ENCODE data around the gene TDRD12.

Gene TDRD12

GRCh38 chr19:32868206-32868950 lies 148.8 kb downstream of the TDRD12 start:
- DNase-seq (ENCODE audit: low spot score) = no peak

GRCh38 chr19:32869369-32869965 lies 149.9 kb downstream of the TDRD12 start, which contains the start of gene SLC7A9:
TSS of gene SLC7A9 (minus strand) at chr19:32869767. CDS start at chr19:32868534, 1,233 bp downstream.
- no peak for DNase-seq (ENCODE audit: low spot score)

- DNase-seq (ENCODE audit: low spot score) = no peak
Measured at GRCh38 chr19:32869966-32870573, 150.5 kb downstream of the TDRD12 start.

GRCh38 chr19:32870981-32871451 lies 151.4 kb downstream of the TDRD12 start:
- DNase-seq (ENCODE audit: low spot score) = no peak

- no peak for DNase-seq (ENCODE audit: low spot score)
Measured at GRCh38 chr19:32872391-32872790, 152.8 kb downstream of the TDRD12 start.

GRCh38 chr19:32873247-32873959 lies 153.8 kb downstream of the TDRD12 start:
- DNase-seq (ENCODE audit: low spot score) = no peak

GRCh38 chr19:32874605-32875004 lies 155.0 kb downstream of the TDRD12 start:
- no peak for DNase-seq (ENCODE audit: low spot score)

- DNase-seq (ENCODE audit: low spot score) = no peak
Measured at GRCh38 chr19:32875428-32875827, 155.9 kb downstream of the TDRD12 start.

- DNase-seq (ENCODE audit: low spot score) = no peak
Measured at GRCh38 chr19:32876236-32876918, 156.8 kb downstream of the TDRD12 start.

- DNase-seq (ENCODE audit: low spot score) = no peak
Measured at GRCh38 chr19:32876919-32877285, 157.3 kb downstream of the TDRD12 start.

All from globus pallidus (tissue), 1 donor.